GM21423 (cell line): ENCODE data around the gene MARCHF3.
"Not testable (repeated sequence)": the region's sequence is repeated elsewhere in the genome, so short reads cannot be mapped to it uniquely, and the experiment has no call there.

Experiments
- ATAC-seq: cut with Tn5 transposase; IDR thresholded peaks from one replicate; pipeline ENCODE4 v1.9.1; 2021; ENCODE audit warnings: mild to moderate bottlenecking, moderate library complexity; ENCODE audit not compliant: unreplicated experiment

Gene MARCHF3

GRCh38 chr5:127053049-127053448 is 22.7 kb upstream of the MARCHF3 start:
- ATAC-seq: no peak

DNA sequence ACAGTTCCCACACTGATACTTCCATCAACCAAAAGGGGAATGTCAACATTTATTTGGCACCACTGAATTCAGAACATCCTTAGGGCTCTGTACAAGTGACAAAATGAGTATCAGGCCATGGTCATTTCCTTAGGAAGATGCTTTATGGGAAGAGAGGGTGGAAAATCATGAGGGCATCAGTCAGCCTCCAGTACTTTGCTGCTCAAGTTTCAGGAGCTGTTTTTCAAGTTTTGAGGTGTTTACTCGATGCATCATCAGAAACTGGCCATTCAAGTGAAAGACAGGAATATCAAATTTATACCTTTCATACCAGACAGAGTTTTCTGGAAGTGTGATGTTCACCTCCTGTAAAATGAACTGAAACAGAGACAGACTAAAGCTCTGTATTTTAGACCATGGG is 21.2 kb upstream of the MARCHF3 start:
- ATAC-seq: no peak

GRCh38 chr5:127046343-127047072 is 16.1 kb upstream of the MARCHF3 start:
- ATAC-seq: no peak

GRCh38 chr5:127042593-127042992 is 12.2 kb upstream of the MARCHF3 start:
- ATAC-seq: no peak

DNA sequence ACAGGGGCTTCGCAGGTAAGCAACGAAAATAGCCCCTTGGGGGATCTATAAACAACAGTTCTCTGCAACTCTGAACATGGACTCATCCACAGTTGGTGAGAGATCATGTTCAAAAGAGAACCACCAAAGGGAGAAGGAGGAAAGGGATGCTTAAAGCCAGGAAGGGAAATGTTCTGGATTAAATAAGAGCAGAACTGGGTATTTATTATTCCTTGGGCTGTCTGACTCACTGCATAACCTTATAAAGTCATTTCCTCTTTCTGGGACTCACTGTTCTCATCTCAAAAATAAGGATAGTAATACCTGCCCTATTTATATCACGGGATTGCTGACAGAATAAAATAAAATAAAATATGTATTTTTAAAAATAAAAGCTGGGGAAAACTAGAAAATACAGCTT is 11.2 kb upstream of the MARCHF3 start:
- ATAC-seq: no peak

DNA sequence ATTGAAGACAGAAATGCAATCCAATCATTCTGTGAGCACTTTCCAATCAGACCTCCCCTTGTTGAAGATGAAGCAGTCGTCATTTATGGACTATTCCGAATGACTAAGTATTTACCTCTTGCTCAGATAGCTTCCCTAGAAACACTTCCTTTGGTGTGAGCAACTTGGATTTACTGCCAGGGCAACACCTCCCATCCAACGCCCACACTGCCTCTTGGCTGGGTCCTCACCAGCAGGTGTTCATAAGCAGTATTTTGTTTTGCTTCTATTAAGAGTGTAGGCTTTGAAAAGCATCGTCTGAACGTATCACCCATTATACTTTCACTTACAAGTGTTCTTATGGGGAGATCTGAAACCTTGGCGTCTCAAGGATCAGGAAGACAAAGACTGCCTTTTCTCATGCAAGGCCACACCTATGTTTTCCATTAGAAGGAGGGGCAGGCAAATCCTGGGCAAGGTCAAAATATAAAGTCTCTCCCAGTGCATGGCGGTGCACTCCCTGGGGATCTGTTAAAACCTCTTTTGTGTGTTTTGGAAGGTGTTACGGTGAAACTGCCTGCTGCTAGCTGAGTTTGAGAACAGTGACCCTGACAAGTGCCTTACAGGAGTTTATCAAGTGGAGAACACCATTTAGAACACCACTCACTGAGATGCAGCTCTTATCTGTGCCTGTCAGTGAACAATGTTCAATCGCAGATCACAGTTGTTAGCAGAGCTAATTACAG is 10.6 kb upstream of the MARCHF3 start:
- ATAC-seq: no peak

DNA sequence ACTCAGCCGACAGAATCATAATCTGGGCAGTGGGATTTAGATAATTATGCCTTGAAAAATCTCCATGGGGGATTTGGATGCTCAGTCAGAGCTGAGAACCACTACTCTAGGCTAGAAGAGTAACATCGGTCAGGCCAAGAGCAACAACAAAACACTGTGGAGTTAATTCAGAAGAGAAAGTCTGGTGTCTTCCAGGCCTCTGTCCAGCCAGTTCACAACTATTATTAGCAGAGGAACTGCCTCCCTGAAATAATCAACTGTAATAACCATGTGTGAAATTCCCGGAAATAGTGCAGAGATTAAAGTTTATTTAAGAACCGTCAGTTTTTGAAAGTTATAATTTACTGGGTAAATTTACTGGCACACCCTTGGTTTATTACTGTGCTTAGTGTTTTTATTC is 8.2 kb upstream of the MARCHF3 start:
- ATAC-seq: no peak

DNA sequence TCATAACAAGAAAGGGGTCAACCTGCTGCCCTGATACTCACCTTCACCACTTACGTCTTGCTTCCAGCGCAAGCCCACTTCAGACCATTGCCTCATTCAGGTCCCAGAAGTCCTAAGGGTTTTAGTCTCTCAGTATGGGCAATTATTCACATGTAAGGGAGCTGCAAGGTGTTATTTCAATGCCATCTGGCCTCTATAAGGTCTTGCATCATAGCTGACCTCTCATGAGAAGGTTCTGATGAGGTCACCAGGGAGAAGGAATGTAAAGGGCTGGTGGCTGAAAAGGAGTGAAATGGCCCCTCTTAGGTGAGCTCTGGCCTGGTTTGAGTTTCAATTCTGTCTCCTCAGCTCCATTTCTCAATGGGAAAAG is 1.5 kb upstream of the MARCHF3 start:
- no peak for ATAC-seq

DNA sequence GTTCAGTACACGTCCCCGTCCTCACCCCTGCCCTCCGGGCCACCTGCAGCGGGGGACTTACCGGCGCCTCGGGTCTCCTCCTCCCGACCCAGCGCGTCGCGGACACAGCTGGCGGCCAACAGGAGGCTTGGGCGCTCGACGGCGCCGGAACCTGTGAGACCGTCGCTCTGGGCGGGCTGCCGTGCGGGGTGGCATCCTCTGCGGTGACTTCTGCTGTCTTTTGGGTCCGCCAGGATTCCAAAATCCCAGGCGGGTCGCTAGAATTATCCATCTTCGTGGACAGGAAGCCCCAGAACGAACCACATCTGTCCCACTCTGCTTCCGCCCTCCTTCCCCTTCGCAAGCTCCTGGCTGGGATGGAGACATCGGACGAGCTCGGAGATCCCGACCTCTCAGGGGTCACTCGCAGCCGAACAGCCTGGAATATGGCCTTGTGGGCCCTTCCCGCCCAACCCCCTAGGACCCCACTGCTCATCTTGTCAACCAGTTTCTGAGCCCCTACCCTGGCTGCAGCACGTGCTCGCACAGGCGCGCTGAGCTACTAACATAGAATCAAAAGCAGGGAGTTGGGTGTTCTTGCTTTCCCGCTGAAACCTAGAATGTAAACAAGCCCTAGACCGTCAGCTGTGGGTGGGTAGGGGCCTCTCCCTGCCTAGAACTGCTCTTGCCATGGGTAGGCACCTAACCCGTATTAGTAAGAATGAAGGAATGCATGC is 947 bp upstream of the MARCHF3 start:
- peak; percentile 15 for ATAC-seq

DNA sequence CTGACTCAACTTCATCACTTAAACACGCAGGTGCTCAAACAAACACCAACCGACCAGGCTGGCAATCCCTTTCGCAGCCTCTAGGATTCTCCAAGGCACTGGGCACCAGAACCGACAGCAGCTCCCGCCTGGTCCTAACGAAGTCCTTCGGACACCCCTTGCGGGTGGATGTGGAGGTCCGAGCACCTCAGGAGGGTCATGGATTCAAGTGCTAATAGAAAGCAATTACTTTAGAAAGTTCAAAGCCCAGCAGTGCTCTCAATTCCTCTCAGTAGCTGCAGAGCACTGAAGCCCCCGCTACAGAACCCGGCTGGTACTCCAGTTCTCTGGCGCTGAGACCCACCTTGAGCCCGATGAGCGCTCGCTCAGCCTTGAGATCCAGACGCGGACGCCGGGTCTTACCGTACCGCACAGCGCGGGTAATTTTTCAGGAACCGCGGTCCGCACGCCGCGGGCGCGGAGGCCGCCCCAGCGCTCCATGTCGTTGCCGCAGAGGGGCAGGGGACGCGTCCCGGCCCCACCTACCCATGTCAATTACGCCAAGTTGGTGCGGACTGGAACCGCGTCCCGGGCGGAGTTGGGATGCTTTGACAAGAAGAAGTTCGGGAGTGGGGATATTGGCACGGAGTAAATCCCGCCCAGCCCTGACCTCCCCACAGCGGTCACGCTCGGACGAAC is 638 bp downstream of the MARCHF3 start:
- ATAC-seq: no peak

DNA sequence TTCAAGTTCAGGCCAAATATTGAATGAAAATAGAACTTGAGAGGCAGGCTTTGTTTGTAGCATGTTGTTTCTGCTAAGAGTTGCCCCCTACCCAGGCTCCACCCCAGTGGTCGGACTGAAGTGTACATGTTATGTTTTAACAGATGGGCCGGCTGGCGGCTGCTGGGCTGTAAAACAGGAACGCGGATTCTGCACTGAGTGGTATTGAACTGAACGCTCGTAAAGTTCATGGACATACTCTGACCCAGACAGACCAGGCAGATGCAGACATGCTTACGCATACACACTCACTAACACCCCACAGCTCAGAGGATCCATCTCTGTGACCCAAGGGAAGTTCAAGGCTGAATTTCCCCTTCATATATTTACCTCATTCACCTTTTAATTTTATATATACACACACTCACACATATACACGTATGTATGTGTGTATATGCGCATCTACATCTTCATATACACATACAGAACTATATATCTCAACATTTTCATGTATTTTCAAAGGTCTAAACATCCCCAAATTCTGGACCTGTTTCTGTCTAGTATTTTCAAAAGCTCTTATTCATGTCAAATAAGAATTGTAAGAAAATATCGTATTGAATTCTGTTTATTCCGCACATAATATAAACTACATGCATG is 1.4 kb downstream of the MARCHF3 start:
- ATAC-seq: no peak

- ATAC-seq: no peak
Observed at GRCh38 chr5:127027539-127027938, 2.8 kb downstream of the MARCHF3 start.

DNA sequence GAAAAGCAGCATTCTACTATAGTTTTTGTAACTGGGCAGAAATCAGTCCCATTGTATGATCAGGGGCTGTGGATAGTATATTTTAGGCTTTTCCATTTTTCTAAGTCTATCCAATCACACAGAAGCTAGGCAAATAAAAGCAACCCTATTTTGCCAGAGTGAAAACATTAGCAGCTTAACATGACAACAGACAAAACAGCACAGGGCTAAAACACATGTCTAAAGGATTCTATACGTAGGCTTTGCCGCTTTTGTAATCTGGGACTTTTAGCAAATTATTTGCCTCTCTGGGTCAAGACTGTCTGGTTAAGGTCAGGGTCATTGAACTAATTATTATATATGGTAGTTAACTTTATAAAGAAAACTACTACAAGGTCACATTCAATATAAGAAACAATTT is 4.2 kb downstream of the MARCHF3 start:
- no peak for ATAC-seq

GRCh38 chr5:127025467-127025866 is 4.9 kb downstream of the MARCHF3 start:
- no peak for ATAC-seq

DNA sequence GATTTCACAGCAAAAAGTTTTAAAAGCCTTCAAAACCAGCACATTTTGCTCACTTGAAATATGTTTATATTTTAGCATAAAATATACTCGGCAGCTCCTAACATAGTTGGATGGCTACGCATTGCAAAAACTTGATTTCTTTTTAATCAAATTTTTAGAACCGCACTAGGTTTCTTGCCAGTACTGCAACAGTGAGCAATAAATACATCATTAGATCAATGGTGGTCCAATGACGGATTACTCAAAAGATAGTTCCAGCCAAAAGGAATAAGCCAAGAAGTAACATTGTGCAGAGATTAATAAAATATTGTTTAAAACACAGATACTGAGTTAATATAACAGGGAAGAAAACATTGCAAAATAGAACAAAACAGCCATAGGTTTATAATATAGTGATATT is 5.5 kb downstream of the MARCHF3 start:
- no peak for ATAC-seq

DNA sequence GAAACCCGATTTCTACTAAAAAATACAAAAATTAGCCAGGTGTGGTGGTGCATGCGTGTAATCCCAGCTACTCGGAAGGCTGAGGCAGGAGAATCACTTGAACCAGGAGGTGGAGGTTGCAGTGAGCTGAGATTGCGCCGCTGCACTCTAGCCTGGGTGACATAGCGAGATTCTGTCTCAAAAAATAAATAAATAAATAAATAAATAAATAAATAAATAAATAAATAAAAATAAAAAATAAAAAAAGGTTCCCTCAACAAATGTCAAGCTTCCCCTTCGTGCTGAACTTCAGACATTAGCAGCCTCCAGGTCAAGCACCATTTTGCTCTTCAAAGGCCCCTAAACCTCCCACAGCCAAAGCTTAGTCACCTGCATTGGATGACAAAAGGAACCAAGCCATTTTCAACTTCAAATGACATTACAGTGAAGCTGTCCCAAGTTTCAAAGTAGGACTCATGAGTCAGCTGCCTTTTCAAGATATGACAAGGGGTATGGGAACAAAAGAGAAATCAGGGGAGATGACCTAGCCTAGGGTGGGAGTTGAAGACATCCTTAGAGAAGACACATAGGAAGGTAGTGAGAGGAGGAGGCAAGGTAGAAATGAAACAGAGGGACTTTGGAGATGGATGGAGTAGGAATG is 6.7 kb downstream of the MARCHF3 start:
- not testable (repeated sequence) for ATAC-seq

DNA sequence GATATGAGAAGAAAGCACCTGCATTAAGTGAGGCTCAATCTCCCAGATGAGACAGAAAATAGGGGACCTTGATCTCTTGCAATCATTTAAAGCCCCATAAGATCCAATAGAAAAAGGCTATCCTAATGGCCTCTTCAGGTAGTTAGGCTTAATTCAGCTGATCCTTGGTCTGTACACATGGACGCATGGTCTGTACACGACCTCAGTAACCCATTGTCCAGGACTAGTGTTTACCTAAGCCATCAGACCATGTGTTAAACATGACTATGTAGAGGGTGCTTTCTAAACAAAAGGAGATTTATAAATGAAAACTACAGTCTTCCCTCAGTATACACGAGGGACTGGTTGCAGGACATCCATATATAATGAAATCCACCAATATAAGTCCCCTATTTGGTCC is 7.5 kb downstream of the MARCHF3 start:
- ATAC-seq: no peak

GRCh38 chr5:127019928-127020327 is 10.4 kb downstream of the MARCHF3 start:
- no peak for ATAC-seq

DNA sequence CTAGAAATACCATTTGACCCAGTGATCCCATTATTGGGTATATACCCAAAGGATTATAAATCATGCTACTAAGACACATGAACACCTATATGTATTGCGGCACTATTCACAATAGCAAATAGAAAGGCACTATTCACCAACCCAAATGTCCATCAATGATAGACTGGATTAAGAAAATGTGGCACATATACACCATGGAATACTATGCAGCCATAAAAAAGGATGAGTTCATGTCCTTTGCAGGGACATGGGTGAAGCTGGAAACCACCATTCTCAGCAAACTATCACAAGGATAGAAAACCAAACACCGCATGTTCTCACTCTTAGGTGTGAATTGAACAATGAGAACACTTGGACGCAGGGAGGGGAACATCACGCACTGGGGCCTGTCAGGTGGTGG is 13.6 kb downstream of the MARCHF3 start:
- ATAC-seq: not testable (repeated sequence)

DNA sequence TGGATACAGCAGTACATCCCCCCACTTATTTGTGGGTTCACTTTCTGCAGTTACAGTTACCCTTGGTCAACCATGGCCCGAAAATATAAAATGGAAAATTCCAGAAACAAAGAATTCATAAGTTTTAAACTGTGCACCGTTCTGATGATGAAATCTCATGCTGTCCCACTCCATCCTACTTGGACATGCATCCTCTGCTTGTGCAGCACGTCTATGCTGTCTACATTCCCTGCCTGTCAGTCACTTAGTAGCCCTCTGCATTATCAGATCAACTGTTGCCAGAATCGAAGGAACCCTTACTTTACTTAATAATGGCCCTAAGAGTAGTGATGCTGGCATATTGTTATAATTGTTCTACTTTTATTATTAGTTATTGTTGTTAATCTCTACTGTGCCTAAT is 14.6 kb downstream of the MARCHF3 start:
- no peak for ATAC-seq
